GM18517 (cell line): Measurements from ENCODE around the gene SFR1.
"Not testable (repeated sequence)": the region's sequence is repeated elsewhere in the genome, so short reads cannot be mapped to it uniquely, and the experiment has no call there.

Source experiments
- ATAC-seq: cut with Tn5 transposase; IDR thresholded peaks from one replicate; pipeline ENCODE4 v1.9.1; 2021; ENCODE audit warnings: mild to moderate bottlenecking, moderate library complexity; ENCODE audit not compliant: unreplicated experiment

Gene SFR1

DNA sequence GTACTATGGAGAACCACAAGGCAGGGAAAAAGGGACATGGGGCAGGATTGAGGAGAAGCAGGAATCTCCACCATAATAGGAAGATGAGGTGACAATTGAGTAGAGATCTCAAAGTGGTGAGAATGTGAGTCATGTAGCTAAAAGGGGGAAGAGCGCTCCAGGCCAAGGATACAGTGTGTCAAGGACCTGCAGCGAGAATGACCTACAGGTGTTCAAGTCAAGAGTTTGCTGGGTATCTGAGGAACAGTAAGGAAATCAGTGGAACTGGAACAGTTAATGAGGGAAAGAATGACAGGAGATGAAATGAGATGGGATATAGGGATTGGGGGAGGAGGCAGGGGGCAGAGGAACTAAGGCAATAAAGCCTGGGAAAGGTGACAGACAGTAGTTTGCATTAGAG, 33.6 kb downstream of the SFR1 start:
- no peak for ATAC-seq

DNA sequence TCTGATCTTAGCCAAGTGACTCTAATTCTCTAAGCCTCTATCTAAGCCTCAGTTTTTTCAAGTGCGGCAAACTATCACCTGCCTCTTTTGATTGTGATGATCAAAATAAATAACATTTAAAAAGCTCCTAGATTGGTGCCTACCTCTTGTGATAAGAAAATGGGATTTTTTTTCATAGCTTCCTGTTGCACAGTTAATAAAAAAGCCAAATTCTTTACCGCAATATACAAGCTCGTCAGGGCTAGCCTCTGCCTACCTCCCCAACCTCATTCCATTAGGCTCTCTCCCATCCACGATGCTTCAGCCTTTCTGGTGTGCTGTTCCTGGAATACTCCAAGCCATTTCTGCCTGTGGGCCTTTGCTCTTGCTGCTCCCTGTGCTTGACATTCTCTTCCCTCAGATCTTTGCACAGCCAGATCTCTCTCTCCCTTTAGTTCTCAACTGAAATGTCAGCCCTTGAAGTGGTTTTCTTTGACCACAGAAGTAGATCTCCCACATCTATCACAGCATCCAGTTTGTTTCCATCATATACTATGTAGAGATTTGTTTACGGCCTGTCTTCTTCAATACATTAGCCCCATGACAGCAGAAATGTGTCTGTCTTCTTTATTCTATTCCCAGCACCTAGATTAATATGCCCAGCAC, 48.8 kb downstream of the SFR1 start:
- no peak for ATAC-seq

DNA sequence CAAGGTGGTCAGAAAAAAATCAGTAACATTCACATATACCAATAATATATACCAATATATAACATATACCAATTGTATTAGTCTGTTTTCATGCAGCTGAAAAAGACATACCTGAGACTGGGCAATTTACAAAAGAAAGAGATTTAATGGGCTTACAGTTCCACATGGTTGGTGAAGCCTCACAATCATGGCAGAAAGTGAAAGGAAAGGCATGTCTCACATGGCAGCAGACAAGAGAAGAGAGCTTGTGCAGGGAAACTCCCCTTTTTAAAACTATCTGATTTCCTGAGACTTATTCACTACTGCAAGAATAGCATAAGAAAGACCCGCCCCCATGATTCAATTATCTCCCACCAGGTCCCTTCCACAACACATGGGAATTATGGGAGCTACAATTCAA, 52.2 kb downstream of the SFR1 start:
- not testable (repeated sequence) for ATAC-seq
